K562 (cell line): ENCODE data around the gene FMOD. TPM values are rescaled to one million over a fixed set of nuclear protein-coding genes. Genes with fewer than 3 reads are reported as not detected.

Experiments used
- CTBP1 ChIP-seq: fragments of 450-650 bp; IDR thresholded peaks from 2 replicates; pipeline ENCODE4 v1.6.1; 2016; ENCODE audit warnings: borderline replicate concordance
- FOXP4 ChIP-seq: sonication (generic); formaldehyde crosslinking; IDR thresholded peaks from 2 replicates; pipeline ENCODE4 v1.8.0; 2022; ENCODE audit warnings: mild to moderate bottlenecking, missing genetic modification reagents, borderline replicate concordance
- GTF2E2 ChIP-seq: fragments of 200-800 bp; sonication (Bioruptor generic); IDR thresholded peaks from 2 replicates; pipeline ENCODE4 v1.6.1; 2016; ENCODE audit warnings: missing genetic modification characterization, missing compliant biosample characterization
- JUND ChIP-seq, 2 experiments: IDR thresholded peaks; 2 replicates in 1 of 2; 3 replicates in 1 of 2; pipeline ENCODE4 v1.6.1; 2011; ENCODE audit warnings: borderline replicate concordance in 2 of 2, low read depth in 2 of 2, low read length in 2 of 2, improper control_type of control experiment in 1 of 2, missing biosample characterization in 1 of 2, missing genetic modification characterization in 1 of 2, missing genetic modification reagents in 1 of 2
- MEIS2 ChIP-seq: fragments of 450-650 bp; IDR thresholded peaks from 2 replicates; pipeline ENCODE4 v1.6.1; 2014; ENCODE audit warnings: mild to moderate bottlenecking; ENCODE audit not compliant: partially characterized antibody
- NEUROD1 ChIP-seq: fragments of 150-350 bp; IDR thresholded peaks from 2 replicates; pipeline ENCODE4 v1.6.1; 2014; ENCODE audit warnings: borderline replicate concordance, low read length, low read depth; ENCODE audit not compliant: partially characterized antibody
- RUNX1 ChIP-seq: sonication (generic); IDR thresholded peaks from 2 replicates; pipeline ENCODE4 v1.6.1; 2016; ENCODE audit warnings: antibody characterized with exemption, low read depth
- SMARCA5 ChIP-seq: fragments of 450-650 bp; IDR thresholded peaks from 2 replicates; pipeline ENCODE4 v1.6.1; 2016
- SRSF7 ChIP-seq: fragments of 200-400 bp; formaldehyde crosslinking; optimal IDR thresholded peaks from 2 replicates; pipeline ENCODE3; 2017; ENCODE audit warnings: mild to moderate bottlenecking, low read depth, low read length
- SUPT5H ChIP-seq: fragments of 450-650 bp; IDR thresholded peaks from 2 replicates; pipeline ENCODE4 v1.6.1; 2016
- TAF1 ChIP-seq: IDR thresholded peaks from 2 replicates; pipeline ENCODE4 v1.6.1; 2011; ENCODE audit warnings: mild to moderate bottlenecking, low read length, moderate library complexity; ENCODE audit not compliant: insufficient read depth, control insufficient read depth, severe bottlenecking; ENCODE audit errors: extremely low read depth
- THRAP3 ChIP-seq: fragments of 450-650 bp; IDR thresholded peaks from 2 replicates; pipeline ENCODE4 v1.6.1; 2016; ENCODE audit warnings: mild to moderate bottlenecking, inconsistent platforms, borderline replicate concordance
- ZC3H4 ChIP-seq: sonication (generic); formaldehyde crosslinking; IDR thresholded peaks from 2 replicates; pipeline ENCODE4 v1.9.0; 2021; ENCODE audit warnings: missing genetic modification reagents, borderline replicate concordance
- ZKSCAN1 ChIP-seq: fragments of 150-350 bp; IDR thresholded peaks from 2 replicates; pipeline ENCODE4 v1.6.1; 2016; ENCODE audit warnings: low read depth, low read length
- ZNF140 ChIP-seq: fragments of 250-450 bp; sonication (Bioruptor Pico); IDR thresholded peaks from 2 replicates; pipeline ENCODE4 v1.8.0; 2021; ENCODE audit warnings: moderate library complexity, mild to moderate bottlenecking, inconsistent platforms
- ZNF184 ChIP-seq: sonication (generic); formaldehyde crosslinking; IDR thresholded peaks from 2 replicates; pipeline ENCODE4 v1.5.0; 2020; ENCODE audit warnings: missing genetic modification reagents
- ZNF766 ChIP-seq: fragments of 200-800 bp; sonication (Bioruptor generic); conservative IDR thresholded peaks from 2 replicates; pipeline ENCODE4 v1.6.1; 2016; ENCODE audit warnings: missing genetic modification characterization, missing compliant biosample characterization
- polyA plus RNA-seq, 8 experiments: library from polyadenylated mRNA; depleted of rRNA in 4 of 8; stranded (reverse) in 5 of 8; unstranded in 3 of 8; fragments of >200 nt; fragmentation: Nextera tagmentation in 2 of 8; fragmentation: Illumina TruSeq in 1 of 8; extraction: Ambion mirVana in 2 of 8; extraction: Trizol in 1 of 8; gene quantifications; 2 replicates each; pipeline versions ENCODE4 v1.2.1 to v1.2.3, GENCODE V29; 2011 to 2014; ENCODE audit warnings: inconsistent platforms in 1 of 8, missing spikeins in 1 of 8
- total RNA-seq, 7 experiments: library from RNA; depleted of rRNA in 6 of 7; stranded (reverse); fragments of >200 nt in 6 of 7; fragmentation: Illumina TruSeq in 2 of 7; extraction: Trizol in 2 of 7; gene quantifications; 2 replicates each; pipeline versions ENCODE4 v1.2.1 to v1.2.3, GENCODE V29; 2011 to 2021; ENCODE audit warnings: low replicate concordance in 1 of 7
- TF ChIP-seq, protein P1 (sequence below): IDR thresholded peaks from 3 replicates; pipeline ENCODE4 v1.6.1; 2011; ENCODE audit warnings: borderline replicate concordance, mild to moderate bottlenecking, moderate library complexity; ENCODE audit not compliant: insufficient read length; ENCODE audit errors: extremely low read depth
- TF ChIP-seq, protein P2 (sequence below): fragments of 450-650 bp; formaldehyde crosslinking; IDR thresholded peaks from 2 replicates; pipeline ENCODE4 v1.4.0; 2020; ENCODE audit warnings: mild to moderate bottlenecking, moderate library complexity

Gene FMOD
- total and polyA plus RNA-seq, 9 of the 15 experiments (the other 6 are each of a cell fraction or from before 2014, with no cell fraction given) = 0.03 to 0.13 (median 0.03) TPM; not detected in 6

- TF ChIP-seq, protein P1, sequence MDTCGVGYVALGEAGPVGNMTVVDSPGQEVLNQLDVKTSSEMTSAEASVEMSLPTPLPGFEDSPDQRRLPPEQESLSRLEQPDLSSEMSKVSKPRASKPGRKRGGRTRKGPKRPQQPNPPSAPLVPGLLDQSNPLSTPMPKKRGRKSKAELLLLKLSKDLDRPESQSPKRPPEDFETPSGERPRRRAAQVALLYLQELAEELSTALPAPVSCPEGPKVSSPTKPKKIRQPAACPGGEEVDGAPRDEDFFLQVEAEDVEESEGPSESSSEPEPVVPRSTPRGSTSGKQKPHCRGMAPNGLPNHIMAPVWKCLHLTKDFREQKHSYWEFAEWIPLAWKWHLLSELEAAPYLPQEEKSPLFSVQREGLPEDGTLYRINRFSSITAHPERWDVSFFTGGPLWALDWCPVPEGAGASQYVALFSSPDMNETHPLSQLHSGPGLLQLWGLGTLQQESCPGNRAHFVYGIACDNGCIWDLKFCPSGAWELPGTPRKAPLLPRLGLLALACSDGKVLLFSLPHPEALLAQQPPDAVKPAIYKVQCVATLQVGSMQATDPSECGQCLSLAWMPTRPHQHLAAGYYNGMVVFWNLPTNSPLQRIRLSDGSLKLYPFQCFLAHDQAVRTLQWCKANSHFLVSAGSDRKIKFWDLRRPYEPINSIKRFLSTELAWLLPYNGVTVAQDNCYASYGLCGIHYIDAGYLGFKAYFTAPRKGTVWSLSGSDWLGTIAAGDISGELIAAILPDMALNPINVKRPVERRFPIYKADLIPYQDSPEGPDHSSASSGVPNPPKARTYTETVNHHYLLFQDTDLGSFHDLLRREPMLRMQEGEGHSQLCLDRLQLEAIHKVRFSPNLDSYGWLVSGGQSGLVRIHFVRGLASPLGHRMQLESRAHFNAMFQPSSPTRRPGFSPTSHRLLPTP = peak; percentile 61
- TF ChIP-seq, protein P2, sequence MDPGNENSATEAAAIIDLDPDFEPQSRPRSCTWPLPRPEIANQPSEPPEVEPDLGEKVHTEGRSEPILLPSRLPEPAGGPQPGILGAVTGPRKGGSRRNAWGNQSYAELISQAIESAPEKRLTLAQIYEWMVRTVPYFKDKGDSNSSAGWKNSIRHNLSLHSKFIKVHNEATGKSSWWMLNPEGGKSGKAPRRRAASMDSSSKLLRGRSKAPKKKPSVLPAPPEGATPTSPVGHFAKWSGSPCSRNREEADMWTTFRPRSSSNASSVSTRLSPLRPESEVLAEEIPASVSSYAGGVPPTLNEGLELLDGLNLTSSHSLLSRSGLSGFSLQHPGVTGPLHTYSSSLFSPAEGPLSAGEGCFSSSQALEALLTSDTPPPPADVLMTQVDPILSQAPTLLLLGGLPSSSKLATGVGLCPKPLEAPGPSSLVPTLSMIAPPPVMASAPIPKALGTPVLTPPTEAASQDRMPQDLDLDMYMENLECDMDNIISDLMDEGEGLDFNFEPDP (CRISPR knock-in tag) = no peak
- TF ChIP-seq ZC3H4 = peak; percentile 84; the same call in 1 of the 2 replicates
- TF ChIP-seq ZKSCAN1 = 0 out of 2 replicates have a peak, but pooled peaks have one; percentile 37
- no peak for TF ChIP-seq ZNF140 (CRISPR knock-in tag)
- peak; percentile 72 for TF ChIP-seq TAF1
- TF ChIP-seq ZNF766 (CRISPR knock-in tag) = no peak
- peak; percentile 91 for TF ChIP-seq SUPT5H
- TF ChIP-seq GTF2E2 = peak; percentile 81
- no peak for TF ChIP-seq ZNF184 (CRISPR knock-in tag)
- no peak for TF ChIP-seq THRAP3
- TF ChIP-seq JUND (IDR thresholded peaks at IDR 0.05; ENCODE audit: borderline replicate concordance, low read depth, low read length) = peak; percentile 92
- peak; percentile 93; the same call in 2 of the 3 replicates for TF ChIP-seq JUND (tag; IDR thresholded peaks at IDR 0.05; ENCODE audit: borderline replicate concordance, low read depth, low read length)
- no peak for TF ChIP-seq RUNX1
- TF ChIP-seq MEIS2 = no peak
- peak; percentile 8; the same call in 1 of the 2 replicates for TF ChIP-seq CTBP1
- peak; percentile 36 for TF ChIP-seq NEUROD1
- peak; percentile 99 for TF ChIP-seq SMARCA5
- no peak for TF ChIP-seq SRSF7
- TF ChIP-seq FOXP4 (CRISPR knock-in tag) = 0 out of 2 replicates have a peak, but pooled peaks have one; percentile 72
Observed at GRCh38 chr1:203304919-203305808, 45.8 kb downstream of the FMOD start, which contains the start of gene BTG2 (continued).
